HuH-7.5 (cell line): ENCODE measurements around the gene COPS2.
"Not testable (repeated sequence)": the region's sequence is repeated elsewhere in the genome, so short reads cannot be mapped to it uniquely, and the experiment has no call there.

Source experiments
- DNase-seq: peaks from one replicate; pipeline ENCODE4 v3.0.0; 2011; ENCODE audit warnings: low spot score

Gene COPS2

DNA sequence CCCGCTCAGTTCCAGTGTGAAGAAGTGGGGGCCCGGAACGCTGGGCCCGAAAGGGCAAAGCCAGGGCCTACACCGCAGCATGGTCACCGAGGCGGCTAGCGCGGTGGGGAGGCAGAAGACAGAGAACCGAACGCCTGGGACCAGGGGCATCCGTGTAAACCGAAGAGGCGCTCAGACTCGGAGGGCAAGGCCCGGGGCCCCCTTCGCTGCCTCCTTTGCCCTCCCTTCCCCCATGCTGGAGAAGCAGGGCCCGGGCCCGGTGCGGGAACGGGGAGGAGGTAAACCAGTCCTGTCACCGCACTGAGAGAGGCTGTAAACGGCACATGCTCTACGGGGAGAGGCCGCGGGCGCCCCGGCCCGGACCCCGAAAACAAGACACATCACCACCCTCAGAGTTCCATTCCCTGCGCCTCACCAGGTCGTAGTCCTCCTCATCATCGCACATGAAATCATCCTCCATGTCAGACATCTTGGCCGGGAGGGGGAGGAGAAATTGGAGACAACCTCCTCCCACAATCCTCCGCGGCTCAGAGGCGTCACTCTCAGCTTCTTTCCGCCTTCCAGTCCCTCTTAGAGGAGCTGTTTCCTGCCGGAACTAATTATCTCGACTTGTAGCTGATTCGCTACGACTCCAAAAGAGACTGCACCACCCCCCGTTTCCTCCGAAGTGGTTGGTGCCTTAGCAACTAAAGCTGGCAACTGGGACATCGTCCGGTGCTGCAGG lies at the start of gene COPS2:
Gene COPS2, minus strand, starts transcription at position 490 of the 724 bp plus-strand sequence. Its CDS starts 21 bp downstream, at position 469.
- peak; percentile 51 for DNase-seq

DNA sequence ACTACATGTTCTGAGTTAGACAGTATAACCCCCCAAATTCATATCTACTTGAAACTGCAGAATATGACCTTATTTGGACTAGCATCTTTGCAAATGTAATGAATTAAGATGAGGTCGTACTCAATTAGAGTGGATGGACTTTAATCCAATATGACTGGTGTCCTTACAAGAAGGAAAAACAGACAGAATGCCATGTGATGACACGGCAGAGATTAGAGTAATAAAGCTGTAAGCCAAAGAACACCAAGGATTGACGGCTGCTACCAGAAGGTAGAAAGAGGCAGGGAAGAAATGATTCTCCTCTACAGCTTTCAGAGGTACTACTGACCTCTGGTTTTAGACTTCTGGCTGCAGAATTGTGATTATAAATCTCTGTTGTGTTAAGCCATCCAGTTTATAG lies 44.9 kb upstream of the COPS2 start:
- no peak for DNase-seq

DNA sequence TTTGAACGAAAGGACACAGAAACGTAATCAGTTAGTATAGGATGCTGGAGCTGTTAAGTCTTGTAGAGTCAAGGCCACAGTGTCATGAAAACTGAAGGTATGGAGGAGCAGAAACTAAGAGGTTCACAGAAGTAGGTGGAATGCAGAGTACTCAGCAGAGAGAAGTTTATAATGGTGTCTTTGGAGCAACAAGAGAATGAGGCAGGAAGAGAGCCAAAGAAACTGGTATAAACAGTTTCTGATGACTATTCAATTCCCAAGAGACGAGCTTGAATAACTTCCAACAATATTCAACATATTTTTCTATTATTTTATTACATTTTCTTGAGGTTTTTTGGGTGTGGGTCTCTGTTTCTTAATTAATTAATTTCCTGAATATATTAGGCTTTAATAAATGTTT lies 44.3 kb upstream of the COPS2 start:
- no peak for DNase-seq

DNA sequence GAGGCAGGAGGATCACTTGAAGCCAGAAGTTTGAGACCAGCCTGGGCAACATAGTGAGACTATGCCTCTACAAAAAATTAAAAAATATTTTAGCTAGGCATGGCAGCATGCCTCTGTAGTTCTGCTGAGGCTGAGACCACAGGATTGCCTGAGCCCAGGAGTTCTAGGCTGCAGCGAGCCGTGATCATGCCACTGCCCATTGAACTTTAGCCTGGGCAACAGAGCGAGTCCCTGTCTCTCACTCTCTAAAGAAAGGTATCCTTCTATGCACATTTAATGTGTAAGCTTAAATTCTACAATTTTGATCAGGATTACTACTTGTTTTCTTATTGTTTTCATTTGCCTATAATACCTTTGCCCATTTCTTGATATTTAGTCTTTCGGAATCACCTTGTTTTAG lies 41.5 kb upstream of the COPS2 start:
- no peak for DNase-seq

DNA sequence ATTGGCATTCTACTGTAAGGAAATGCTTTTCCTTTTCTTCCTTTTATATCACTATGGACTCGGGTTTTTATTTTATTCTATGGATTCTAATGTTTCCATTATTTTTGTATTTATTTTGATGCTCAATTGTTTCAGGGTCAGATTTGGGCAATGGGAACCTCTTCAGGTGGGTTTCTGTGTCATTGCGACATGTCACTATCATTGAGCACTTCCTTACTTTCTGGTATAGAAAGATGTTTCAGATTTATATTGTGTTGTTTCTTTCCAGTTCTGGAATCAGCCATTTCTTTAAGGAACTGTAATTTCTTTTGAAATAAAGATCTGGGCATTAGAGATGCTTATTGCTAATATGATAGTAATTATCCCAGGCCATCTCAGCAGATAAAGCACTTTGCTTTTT lies 36.5 kb upstream of the COPS2 start:
- DNase-seq, result no peak

DNA sequence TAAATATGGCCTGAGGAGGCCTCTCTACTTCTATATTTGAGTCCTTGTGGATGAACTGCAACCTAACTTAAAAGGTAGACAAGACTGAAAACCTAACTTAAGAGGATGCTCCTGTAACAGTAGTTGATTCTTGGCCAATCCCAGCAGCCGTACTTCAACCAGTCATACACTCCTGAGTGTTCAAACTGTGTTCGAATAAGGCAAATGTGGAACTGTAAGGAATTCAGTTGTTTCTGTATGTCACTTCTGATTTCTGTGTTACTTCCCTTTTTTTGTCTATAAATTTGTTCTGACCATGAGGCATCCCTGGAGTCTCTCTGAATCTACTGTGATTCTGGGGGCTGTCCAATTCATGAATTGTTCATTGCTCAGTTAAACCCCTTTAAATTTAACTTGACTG lies 35.2 kb upstream of the COPS2 start:
- DNase-seq, result no peak

DNA sequence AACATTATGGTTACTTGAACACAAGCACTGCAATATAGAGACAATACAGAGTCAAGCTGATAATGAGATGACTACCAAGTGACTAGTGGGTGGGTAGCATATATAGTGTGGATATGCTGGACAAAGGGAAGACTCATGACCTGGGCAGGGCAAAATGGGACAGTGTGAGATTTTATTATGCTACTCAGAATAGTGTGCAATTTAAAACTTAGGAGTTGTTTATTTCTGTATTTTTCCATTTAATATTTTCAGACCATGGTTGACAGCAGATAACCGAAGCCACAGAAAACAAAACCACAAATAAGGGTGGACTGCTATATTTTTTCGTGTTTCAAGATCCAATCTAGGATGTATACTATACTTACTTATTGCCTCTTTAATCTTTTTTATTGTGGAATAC lies 34.2 kb upstream of the COPS2 start:
- no peak for DNase-seq

DNA sequence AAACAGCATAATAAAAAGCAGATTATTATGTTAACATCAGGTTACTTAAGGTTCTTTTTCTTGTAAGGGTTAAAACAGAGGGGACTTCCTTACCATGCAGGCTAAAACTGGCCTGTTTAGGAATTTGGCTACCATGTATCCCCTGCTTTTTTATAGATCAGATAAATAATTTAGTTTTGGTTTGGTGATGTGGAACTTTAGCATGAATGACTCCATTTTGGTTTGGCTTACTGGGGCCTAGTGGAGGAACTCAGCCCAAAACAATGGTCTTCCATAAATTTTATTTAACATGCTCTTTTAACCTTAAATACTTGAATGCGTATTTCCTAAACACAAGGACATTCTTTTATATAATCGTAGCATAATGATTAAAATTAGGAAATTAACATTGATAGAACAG lies 33.5 kb upstream of the COPS2 start:
- DNase-seq, result no peak

DNA sequence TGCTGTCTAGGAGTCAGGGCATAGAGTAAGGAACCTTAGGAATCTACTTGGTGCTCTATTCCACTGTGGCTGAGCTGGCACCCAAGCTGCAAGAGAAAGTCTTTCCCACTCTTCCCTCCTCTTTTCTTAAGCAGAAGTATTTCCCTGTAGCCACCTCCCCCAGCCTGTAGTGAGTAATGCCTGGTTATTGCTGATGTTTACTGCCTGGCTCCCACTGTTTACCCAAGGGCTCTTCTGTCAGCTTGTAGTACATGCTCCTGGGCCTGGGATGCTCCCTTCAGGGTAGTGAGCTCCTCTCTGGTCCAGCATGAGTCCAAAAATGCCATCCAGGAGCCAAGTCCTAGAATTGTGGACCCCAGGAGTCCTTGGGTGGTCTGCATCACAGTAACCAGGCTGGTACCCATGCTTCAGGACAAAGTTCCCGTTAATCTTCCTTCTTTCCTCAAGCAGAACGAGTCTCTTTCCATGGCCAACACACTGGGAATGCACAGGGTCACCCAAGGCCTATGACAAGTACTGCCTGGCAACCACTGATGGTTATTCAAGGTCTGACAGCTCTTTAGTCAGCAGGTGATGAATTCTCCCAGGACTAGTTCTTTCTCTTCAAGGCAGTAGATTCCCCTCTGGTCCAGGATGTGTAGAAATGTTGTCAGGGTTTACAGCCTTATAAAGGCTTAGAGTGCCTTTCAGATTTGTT lies 32.3 kb upstream of the COPS2 start:
- no peak for DNase-seq

DNA sequence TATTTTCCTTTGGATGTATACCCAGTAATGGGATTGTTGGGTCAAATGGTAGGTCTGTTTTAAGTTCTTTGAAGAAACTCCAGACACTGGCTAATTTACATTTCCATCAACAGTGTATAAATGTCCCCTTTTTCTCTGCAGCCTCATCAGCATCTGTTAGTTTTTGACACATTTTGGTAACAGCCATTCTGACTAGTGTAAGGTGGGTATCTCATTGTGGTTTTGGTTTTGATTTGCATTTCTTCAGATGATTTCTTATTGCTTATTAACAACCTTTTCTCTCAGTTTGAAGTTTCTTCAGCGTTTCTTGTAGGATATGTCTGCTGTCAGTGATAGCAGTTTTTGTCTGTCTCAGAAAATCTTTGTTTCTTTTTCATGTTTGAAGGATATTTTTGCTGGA lies 30.1 kb upstream of the COPS2 start:
- DNase-seq, result no peak

DNA sequence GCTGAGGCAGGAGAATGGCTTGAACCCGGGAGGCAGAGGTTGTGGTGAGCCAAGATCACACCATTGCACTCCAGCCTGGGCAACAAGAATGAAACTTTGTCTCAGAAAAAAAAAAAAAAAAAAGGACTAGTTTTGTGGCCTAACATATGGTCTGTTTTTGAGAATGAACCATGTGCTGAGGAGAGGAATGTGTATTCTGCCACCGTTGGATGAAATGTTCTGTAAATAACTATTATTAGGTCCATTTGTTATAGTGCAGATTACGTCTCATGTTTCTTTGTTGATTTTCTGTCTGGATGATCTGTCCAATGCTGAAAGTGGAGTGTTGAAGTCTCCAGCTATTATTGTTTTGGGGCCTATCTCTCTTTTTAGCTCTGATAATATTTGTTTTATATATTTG lies 28.3 kb upstream of the COPS2 start:
- DNase-seq, result not testable (repeated sequence)

DNA sequence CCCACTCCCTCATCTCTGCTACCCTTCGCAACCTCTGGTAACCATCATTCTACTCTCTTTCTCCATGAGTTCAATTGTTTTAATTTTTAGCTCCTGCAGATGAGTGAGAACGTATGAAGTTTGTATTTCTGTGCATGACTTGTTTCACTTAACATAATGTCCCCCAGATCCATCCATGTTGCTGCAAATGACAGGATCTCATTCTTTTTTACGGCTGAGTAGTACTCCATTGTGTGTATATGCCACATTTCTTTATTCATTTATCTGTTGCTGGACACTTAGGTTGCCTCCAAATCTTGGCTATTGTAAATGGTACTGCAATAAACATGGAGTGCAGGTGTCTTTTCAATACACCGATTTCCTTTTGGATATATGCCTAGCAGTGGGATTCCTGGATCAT lies 26.7 kb upstream of the COPS2 start:
- no peak for DNase-seq

DNA sequence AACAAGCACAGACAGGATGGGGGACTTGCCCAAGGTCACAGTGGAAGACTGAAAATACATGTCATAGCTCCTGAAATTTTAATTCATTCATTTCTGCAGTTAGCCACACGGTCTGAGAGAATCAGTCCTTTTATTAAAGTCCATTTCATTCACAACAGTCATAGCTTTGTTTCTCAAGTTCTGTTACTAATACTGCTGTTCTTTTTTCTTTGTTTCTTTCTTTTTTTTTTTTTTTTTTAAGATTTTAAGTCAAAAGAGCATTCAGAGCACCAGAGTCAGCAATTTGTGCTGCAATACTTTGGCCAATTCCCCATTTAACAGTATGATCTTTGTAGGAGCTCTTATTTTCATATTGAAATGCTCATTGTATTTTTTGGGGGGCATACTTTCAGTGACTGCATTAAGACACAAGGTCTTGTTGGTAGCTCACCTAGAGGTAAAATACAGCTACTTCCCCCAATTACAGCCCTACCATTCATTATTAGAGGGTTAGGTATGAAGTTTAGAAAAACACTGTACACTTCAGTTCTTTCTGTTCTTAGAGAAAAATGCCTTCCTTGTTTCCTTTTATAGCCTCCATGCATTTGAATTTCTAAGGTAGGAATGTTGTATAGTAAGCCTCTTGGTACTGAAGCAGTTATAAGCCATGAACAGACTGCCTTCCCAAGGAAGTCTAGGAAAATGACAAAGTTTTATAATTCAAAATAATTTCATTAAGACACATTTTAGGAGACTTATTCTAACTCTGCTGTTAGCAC lies 24.2 kb upstream of the COPS2 start:
- DNase-seq, result no peak

DNA sequence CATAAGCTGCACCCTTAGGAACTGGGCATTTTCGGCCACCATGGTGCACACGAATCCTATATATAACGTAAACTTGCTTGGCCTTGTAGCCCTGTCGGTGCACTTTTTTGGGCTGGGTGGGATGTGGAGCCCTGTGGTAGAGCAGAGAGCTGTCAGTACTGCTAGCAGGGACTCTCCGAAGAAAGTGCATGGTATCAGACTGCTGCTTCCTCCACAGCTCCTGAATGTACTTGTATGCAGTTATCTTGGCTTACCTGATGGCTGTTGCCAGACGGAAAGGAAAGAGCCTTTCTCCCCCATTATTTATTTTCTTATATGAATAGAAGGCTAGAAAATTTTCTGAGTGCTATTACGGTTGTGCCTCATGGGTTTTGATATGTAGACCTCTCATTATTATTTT lies 23.1 kb upstream of the COPS2 start:
- no peak for DNase-seq

DNA sequence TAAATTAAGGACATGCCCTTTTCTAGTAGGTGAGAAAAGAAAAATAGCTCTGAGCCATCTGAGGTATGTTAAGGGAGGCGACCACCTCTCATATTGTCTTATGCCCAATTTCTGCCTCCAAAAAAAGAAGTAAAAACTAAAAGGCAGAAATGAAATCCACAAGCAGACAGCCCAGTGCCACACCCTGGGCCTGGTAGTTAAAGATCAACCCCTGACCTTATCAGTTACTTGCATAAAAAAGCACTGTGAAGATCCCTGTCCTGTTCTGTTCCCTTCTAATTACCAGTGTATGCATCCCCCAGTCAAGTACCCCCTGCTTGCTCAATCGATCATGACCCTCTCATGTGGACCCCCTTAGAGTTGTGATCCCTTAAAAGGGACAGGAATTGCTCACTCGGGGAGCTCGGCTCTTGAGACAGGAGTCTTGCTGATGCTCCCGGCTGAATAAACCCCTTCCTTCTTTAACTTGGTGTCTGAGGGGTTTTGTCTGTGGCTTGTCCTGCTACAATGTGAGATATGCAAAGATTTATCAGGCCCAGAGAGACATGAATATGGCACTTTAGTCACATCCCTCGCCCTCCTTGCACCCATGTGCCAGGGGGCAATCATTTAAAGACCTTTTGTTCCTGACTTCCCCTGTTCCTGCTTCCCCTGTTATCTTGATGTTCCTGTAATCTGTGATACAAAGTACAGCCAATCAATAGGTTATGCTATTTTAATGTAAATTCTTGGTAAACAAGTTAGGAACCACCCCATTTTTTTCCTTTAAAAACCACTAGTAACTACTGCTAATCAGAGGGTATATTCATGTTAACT lies 20.4 kb upstream of the COPS2 start:
- not testable (repeated sequence) for DNase-seq

DNA sequence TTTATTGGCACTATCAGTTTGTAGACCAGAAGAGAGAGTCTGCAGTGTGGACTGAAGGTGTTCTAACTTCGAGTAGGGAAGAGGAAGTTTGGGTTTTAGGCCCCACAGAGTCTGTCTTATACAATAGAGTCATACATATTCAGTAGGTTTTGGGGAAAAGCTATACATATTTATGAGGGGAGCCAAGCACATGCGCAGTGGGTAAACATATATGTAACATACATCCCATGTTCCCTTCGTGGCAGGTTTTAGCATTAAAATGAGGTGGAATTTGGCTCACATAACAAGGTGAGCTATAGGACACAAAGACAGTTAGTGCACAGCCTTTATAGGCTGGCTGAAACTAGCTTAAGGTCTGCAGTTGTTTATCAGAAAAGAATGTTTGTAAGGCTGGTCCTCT lies 19.5 kb upstream of the COPS2 start:
- no peak for DNase-seq

DNA sequence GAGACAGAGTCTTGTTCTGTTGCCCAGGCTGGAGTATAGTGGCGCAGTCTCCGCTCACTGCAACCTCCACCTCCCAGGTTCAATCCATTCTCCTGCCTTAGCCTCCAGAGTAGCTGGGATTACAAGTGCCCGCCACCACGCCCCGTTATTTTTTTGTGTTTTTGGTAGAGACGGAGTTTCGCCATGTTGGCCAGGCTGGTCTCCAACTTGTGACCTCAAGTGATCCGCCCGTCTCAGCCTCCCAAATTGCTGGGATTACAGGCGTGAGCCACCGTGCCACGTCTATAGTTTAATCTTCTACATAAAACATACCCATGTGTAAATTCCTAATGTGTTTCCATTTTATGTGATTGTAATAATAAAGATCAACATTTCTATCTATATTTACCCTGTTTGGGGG lies 16.4 kb upstream of the COPS2 start:
- no peak for DNase-seq

DNA sequence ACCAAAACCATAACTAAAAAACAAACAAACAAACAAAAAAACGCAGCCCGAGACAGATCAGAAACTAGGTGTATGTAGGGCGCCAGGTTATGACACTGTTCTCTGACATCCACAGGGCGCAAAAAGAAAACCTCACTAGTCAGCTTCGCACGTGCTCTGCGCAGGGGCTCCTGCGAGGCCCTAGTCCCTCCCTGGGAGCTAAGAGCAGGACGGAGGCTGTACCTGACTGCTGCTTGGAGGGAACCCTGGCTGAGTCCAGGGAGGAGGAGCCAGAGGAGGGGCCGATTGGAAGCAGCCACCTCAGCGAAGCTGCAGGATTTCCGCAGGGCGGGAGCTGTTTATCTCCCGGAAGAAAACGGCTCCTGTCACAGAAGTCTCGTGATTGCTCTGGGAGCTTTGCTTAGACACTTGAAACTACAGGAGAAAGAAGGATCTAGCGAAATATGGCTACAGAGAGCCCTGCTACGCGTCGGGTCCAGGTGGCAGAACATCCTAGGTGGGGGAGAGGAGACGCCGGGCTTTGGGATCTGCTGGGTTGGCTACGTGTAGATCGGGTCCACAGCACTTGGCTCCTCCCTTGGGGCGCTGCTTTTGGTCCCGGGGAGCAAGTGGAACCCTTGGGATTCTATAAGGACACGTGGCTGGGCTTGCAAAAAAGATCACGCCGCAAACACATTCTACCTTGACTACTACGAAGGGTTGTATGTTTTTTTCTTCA lies 14.6 kb upstream of the COPS2 start, which contains the start of gene GALK2:
Gene GALK2, plus strand, starts transcription at position 368 of the 718 bp plus-strand sequence. Its CDS starts 76 bp downstream, at position 444.
- DNase-seq, result peak; percentile 60

DNA sequence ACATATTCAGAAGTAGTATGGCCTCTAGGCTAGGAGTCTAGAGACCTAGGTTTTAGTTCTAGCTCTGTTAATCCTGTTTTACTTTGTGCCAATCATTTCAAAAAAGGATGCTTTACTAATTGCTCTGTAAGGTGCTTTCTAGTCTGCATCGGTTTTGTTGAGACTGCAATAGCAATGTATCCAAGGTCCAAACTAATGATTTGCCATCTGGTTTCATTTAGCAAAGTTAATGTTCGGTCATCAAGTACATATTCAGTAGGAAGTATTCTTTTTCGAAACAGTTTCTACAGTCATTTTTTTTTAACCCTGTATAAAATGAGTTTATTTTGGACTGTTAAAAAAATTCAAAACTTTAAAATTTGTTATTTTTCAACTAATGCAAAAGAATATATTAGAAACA lies 12.6 kb upstream of the COPS2 start:
- DNase-seq, result no peak

DNA sequence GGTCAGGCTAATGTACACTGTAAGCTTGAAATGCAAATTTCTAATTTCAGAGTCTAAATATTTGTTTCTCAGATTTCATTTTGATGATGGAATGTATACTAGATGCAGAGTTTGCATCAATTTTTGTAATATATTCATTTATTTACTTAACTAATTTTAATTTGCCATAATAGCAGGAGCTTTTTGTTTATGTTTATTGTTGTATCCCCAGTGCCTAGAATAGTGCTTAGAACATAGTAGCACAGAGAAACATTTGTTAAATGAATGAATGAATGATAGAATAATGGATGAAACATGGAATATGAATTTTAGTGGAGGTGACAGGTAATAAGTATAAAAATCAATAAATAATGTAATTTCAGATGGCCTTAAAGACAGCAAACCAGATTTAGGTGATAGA lies 9.5 kb upstream of the COPS2 start:
- DNase-seq, result no peak

DNA sequence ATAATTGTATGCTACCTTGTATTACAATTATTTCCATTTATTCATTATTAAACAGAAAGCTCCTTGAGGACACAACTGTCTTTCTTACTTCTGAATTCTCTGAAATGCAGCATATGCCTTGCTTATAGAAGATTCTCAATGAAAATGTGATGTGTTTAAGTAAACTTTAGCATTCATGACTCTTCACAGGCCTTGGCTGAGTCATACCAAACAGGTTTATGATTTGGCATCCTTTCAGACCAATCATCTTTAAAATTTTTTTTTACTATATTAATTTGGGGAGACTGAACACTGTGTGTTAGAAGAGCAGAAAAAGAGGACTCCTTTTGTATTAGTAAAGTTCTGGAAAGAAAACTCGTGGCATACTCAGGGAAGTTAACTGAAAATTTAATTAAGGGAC lies 8.3 kb upstream of the COPS2 start:
- DNase-seq, result no peak
